ENCODE results near the gene BRAF.

DNA sequence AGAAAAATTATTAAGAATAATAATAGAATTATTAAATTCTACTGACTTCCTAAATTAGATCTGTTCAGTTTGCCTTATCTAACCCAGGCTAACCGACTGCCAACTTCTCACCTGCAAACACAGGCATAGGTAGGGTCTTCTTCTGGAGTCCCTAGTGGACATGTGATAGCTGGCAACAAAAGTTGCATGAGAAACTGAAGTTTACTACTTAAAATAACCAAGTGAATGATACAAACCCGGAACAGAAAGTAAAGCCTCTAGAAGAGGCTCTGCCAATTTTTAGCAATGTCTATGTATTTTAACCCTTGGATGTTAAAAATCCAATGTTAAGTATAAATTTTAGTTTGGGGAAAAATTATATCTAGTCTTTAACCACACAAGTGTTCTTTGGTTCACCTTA lies 190.6 kb downstream of the BRAF start:
- no peak for TF ChIP-seq RAD21 (IDR thresholded peaks at IDR 0.05; ENCODE audit: low read depth)
- no peak for TF ChIP-seq ZBTB7A (IDR thresholded peaks at IDR 0.05; ENCODE audit: low read depth)
- TF ChIP-seq FOXM1 (IDR thresholded peaks at IDR 0.05; ENCODE audit: borderline replicate concordance, low read depth), result no peak
- no peak for TF ChIP-seq EP300 (IDR thresholded peaks at IDR 0.05; ENCODE audit: borderline replicate concordance)
- TF ChIP-seq, protein P1, sequence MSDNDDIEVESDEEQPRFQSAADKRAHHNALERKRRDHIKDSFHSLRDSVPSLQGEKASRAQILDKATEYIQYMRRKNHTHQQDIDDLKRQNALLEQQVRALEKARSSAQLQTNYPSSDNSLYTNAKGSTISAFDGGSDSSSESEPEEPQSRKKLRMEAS (IDR thresholded peaks at IDR 0.05), result no peak

Data from Ishikawa (cell line).